Stimulated activated effector memory CD8-positive, alpha-beta T cell treated with anti-CD3 and anti-CD28 coated beads, Interleukin-12 subunit alpha, Interleukin-12 subunit beta, amount 100 ng/mL, for 72 hours (primary cell): ENCODE data around the gene XKR7.

Source experiments
- ATAC-seq: fragments of 150-1000 bp; cut with Tn5 transposase; 2 replicates; pipeline ENCODE4 v1.10.0; 2021
- DNase-seq, 2 donors: peaks; one replicate each; pipeline ENCODE4 v3.0.0; 2021 to 2022; ENCODE audit warnings: low spot score in 2 of 2
- H3K27ac Mint-ChIP-seq: one replicate; pipeline ENCODE4 v1.8.0; 2022; ENCODE audit warnings: mild to moderate bottlenecking, mixed read lengths
- H3K36me3 Mint-ChIP-seq: one replicate; pipeline ENCODE4 v1.8.0; 2022; ENCODE audit warnings: mild to moderate bottlenecking, mixed read lengths
- H3K4me1 Mint-ChIP-seq: one replicate; pipeline ENCODE4 v1.8.0; 2022; ENCODE audit warnings: mixed read lengths
- H3K4me3 Mint-ChIP-seq: one replicate; pipeline ENCODE4 v1.8.0; 2022; ENCODE audit warnings: mild to moderate bottlenecking, mixed read lengths
- H3K9me3 Mint-ChIP-seq: one replicate; pipeline ENCODE4 v1.8.0; 2022; ENCODE audit warnings: mixed read lengths

XKR7 gene

DNA sequence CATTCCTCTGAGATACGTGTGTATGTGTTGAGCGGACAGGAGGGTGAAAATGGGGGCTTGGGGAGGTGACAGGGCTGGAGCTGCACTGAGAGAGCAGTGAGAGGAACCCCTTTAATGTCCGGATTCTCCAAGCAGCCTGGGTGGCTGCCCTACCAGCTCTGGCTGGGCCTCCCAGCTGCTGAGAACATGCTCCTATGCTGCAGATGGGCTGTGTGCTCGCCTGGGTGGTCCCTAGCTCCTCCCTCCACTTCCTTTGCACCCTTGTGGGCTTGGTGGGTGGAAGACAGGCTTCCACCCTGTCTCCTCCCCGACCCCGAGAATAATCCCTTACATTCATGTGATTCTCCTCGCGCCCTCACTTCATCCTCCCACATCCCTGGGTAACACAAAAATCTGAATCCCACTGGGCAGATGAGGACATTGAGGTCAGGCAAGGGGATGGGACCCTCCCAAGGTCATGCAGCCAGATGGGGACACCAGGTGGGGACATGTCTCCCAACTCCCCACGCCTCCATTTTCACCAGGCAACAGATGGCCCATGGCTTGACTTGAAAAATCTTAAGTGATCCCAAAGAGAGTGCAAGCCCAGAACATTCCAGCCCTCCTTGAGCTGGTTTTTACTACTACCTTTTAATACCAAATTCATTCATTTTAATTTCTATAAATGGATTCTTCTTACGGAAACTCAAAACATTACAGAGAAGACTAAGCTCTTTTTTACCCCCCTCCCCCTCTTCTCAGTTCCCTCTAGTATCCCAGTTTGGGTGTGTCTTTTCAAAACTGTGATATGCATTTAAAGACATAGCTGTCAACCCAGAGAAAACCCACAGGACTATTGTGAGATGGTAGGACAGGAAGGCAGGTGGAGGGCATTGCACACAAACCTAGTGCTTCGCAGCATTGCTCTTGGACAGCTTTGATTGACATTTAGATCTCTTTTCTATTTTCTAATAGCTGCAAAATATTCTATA lies 11.1 kb upstream of the XKR7 start:
- H3K4me1 Mint-ChIP-seq, result peaks cover 5% of the 10 kb centered on the region
- no peak overlapping the region for H3K27ac Mint-ChIP-seq
- no peaks in the 10 kb centered on the region for H3K9me3 Mint-ChIP-seq
- ATAC-seq (no peak), DNase-seq (no peak)
- no peak overlapping the region for H3K4me3 Mint-ChIP-seq
- peaks cover 3% of the 10 kb centered on the region for H3K36me3 Mint-ChIP-seq

DNA sequence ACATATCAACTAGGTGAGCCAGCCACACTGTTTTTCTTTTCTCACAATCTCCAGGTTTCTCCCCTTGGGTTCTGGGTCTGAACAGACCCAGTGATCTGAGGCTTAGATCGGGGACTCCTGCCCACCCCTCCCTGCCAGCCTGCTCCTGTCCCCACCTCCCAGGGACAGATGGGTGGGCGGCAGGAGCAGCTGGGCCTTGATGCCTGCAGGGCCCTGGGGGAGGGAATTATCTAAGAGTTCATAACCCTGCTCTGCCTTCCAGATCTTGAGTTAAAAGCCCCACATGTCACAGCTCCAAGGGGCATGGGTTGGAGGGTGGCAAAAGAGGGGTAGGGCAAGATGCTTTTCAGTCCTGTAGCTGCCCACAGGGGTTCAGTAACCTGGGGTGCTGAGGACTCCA lies 5.2 kb upstream of the XKR7 start:
- no peak for DNase-seq
- Mint-ChIP-seq H3K36me3 (no peaks in the 10 kb centered on the region), H3K4me1 (peaks cover 8% of the 10 kb centered on the region), H3K4me3 (no peak overlapping the region), H3K9me3 (no peaks in the 10 kb centered on the region), H3K27ac (no peak overlapping the region)
- no peak for ATAC-seq

DNA sequence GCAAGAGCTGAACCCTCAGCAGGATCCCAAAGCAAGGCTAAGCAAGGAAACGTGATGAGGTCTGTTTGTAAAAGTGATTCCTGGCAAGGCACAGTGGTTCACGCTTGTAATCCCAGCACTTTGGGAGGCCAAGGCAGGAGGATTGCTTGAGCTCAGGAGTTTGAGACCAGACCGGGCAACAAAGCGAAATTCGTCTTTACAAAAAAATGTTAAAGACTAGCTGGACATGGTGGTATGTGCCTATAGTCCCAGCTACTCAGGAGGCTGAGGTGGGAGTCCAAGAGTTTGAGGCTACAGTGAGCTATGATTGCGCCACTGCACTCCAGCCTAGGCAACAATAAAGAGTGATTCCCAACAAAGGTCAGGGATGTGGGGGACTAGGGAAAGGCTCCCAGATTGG lies 4.1 kb upstream of the XKR7 start:
- H3K4me1 Mint-ChIP-seq, result peaks cover 14% of the 10 kb centered on the region
- no peak overlapping the region for H3K27ac Mint-ChIP-seq
- H3K9me3 Mint-ChIP-seq, result no peaks in the 10 kb centered on the region
- no peak overlapping the region for H3K4me3 Mint-ChIP-seq
- ATAC-seq (no peak), DNase-seq (no peak)
- no peaks in the 10 kb centered on the region for H3K36me3 Mint-ChIP-seq

DNA sequence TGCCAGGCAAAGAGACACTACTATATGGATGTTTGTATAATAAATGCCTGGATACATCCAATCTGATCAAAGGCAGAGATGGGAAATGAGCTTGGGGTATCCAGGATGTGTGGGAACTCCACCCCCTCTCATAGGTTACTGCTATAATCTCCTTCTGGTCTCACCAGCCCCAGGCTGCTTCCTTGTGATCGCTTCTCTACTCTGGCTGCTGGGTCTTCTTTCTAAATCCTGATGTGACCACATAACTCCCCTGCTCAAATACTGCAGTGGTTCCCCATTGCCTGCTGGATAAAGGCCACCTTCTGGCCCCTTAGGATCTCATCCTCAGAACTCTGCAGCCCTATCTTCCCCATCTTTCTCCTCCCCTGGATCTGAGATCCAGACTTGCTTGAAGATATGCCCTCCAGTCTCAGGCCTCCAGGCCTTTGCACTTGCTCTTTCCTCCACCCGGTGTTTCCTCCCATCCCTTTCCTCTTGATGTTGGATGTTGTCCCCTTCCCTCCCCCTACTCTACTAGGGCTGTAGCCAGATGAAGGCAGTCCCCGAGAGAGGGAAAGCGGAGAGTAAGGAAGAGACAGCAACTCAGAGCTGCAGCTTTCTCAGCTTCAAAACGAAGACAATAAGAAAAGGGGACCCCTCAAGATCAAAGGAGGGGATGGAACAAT lies 828 bp upstream of the XKR7 start:
- H3K27ac Mint-ChIP-seq, result no peak overlapping the region
- no peak for ATAC-seq

DNA sequence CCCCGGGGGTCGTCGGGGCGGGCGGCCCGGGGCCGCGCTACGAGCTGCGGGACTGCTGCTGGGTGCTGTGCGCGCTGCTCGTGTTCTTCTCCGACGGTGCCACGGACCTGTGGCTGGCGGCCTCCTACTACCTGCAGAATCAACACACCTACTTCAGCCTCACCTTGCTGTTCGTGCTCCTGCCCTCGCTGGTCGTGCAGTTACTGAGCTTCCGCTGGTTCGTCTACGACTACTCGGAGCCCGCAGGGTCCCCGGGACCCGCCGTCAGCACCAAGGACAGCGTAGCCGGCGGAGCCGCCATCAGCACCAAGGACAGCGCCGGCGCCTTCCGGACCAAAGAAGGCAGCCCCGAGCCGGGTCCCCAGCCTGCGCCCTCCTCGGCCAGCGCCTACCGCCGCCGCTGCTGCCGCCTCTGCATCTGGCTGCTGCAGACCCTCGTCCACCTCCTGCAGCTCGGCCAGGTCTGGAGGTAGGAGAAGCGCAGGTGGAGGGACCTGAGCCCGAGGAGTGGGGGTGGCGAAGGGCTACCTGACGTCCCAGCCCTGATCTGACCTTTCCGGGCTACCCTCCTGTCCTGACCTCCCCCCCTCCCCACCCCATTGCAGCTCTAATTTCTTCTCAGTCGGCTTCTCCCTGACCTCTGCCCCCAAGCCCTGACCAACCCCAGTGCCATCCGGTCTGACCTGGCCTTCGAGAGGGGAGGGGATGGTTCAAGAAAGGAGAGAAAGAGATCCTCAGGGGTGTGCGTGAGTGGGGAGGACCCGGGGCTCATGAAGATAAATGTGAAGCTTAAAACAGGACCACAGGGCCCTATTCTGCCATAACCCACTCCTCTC lies 558 bp downstream of the XKR7 start:
- Mint-ChIP-seq H3K9me3 (no peaks in the 10 kb centered on the region), H3K4me1 (peaks cover 14% of the 10 kb centered on the region), H3K36me3 (no peaks in the 10 kb centered on the region), H3K27ac (no peak overlapping the region), H3K4me3 (peak overlapping the region; percentile 72)
- peak; percentile 84 for ATAC-seq
- peak; percentile 85 to 92 for DNase-seq

More for the DNA sequence above, 828 bp upstream of the XKR7 start:
- Mint-ChIP-seq H3K4me3 (peak overlapping the region; percentile 72), H3K9me3 (no peaks in the 10 kb centered on the region), H3K36me3 (no peaks in the 10 kb centered on the region), H3K4me1 (peaks cover 14% of the 10 kb centered on the region)
- no peak for DNase-seq

DNA sequence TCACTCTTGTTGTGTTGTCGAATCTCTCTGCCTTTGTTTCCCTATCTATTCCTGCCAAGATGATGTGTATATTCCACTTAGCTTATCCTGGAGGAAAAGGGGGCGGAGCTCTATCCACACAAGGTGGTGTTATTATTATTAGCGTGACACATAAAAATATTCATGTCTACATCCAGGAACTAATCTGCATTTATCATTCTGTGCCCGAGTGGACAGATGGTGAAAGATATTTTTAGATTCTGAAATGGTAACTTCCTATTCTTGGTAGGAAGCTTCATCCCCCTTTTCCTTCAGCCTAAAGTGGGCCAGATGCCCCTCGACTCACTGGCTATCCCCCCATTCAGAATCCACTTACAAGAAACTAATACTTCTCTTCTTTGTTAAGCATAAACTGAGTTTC lies 2.0 kb downstream of the XKR7 start:
- H3K9me3 Mint-ChIP-seq, result no peaks in the 10 kb centered on the region
- no peaks in the 10 kb centered on the region for H3K36me3 Mint-ChIP-seq
- no peak overlapping the region for H3K4me3 Mint-ChIP-seq
- no peak for ATAC-seq
- no peak overlapping the region for H3K27ac Mint-ChIP-seq
- peaks cover 14% of the 10 kb centered on the region for H3K4me1 Mint-ChIP-seq
- no peak for DNase-seq

DNA sequence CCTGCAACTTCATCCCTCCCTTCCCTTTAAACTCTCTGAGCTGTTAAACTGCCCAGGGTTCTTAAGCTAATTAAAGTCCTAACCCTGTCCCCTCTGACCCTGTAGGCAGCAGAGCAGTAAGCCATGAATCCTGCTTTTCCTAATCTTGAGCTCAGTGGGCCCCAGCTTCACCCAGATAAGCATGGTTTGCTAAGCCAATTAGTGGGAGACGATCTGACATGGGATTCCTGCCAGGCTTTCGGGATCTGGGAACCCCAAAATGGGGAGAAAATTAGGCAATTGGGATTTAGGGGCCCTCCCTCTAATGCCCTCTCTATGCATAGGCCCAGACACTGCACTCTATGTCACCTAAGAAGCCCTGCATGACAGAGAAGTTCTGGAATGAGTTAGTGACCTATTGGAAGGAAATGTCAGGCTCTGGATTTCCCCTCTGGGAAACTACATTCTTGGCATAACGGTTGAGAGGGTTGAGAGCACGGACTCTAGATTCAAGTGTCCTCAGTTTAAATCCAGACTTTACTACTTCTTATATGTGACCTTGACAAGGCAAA lies 4.6 kb downstream of the XKR7 start:
- DNase-seq (no peak), ATAC-seq (no peak)
- no peaks in the 10 kb centered on the region for H3K36me3 Mint-ChIP-seq
- no peak overlapping the region for H3K4me3 Mint-ChIP-seq
- peaks cover 8% of the 10 kb centered on the region for H3K4me1 Mint-ChIP-seq
- H3K27ac Mint-ChIP-seq, result no peak overlapping the region
- no peaks in the 10 kb centered on the region for H3K9me3 Mint-ChIP-seq

DNA sequence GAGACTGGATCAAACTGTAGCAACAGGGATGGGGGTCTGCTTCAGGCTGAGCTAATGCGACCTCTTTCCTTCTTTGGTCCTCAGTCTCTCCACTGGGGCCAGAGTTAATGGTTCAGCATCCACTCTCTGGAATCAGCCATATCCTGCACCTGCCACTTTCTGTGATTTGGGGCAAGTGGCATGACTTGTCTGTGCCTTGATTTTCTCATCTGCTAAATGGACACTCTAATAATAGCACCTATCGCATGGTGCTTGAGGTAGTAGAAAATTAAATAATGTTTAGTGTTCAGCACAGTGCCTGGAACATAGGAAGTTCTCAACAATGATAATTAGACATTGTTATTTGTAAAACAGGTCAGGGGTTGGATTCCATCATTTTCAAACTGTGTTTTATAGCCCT lies 6.3 kb downstream of the XKR7 start:
- H3K9me3 Mint-ChIP-seq, result no peaks in the 10 kb centered on the region
- DNase-seq, result no peak
- no peak for ATAC-seq
- no peak overlapping the region for H3K4me3 Mint-ChIP-seq
- H3K27ac Mint-ChIP-seq, result no peak overlapping the region
- H3K4me1 Mint-ChIP-seq, result no peaks in the 10 kb centered on the region
- H3K36me3 Mint-ChIP-seq, result no peaks in the 10 kb centered on the region

DNA sequence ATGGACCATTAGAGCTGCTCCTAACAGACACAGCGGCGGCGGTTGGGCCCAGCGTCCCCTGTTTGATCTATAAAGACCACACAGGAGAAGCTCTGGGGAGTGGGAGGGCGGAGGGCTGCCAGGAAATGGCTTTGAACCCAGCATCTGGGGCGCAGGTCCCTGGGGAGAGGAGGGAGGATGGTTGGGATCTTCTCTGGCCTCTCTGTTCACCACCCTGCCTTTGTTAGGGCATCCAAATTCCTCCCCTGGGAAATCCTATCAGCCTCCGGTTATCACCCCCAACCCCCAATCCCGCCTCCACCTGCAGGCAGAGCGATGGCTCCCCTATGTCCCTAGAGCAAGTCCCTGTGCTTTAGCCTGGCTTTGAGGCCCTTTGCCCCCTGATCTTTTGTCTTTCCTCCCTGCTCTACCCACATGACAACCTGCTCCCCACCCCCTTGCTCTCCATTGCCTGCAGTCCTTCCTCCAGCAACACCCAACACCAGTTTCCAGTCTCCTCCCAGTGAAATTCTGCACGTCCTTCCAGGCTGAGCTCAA lies 7.1 kb downstream of the XKR7 start:
- DNase-seq (no peak), ATAC-seq (no peak)
- H3K9me3 Mint-ChIP-seq, result no peaks in the 10 kb centered on the region
- no peaks in the 10 kb centered on the region for H3K4me1 Mint-ChIP-seq
- H3K4me3 Mint-ChIP-seq, result no peak overlapping the region
- H3K27ac Mint-ChIP-seq, result no peak overlapping the region
- H3K36me3 Mint-ChIP-seq, result no peaks in the 10 kb centered on the region

DNA sequence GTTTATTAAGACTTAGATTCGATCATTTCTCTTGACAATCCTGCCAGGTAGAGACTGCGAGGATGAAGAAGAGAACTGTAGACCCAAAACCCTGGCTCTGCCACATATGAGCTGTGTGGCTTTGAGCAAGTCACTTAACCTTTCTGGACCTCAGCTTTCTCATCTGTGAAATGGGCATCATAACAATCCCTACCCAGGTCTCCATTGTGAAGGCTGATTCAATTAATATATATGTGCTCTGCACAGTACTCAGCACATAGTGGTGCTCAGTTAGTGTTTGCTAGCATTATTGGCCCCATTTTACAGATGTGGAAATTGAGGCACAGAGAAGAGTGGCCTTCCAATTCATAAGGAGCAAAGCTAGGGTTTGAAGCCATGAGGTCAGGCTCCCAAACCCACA lies 7.9 kb downstream of the XKR7 start:
- no peaks in the 10 kb centered on the region for H3K4me1 Mint-ChIP-seq
- DNase-seq (no peak), ATAC-seq (no peak)
- H3K36me3 Mint-ChIP-seq, result no peaks in the 10 kb centered on the region
- no peak overlapping the region for H3K4me3 Mint-ChIP-seq
- no peaks in the 10 kb centered on the region for H3K9me3 Mint-ChIP-seq
- H3K27ac Mint-ChIP-seq, result no peak overlapping the region

DNA sequence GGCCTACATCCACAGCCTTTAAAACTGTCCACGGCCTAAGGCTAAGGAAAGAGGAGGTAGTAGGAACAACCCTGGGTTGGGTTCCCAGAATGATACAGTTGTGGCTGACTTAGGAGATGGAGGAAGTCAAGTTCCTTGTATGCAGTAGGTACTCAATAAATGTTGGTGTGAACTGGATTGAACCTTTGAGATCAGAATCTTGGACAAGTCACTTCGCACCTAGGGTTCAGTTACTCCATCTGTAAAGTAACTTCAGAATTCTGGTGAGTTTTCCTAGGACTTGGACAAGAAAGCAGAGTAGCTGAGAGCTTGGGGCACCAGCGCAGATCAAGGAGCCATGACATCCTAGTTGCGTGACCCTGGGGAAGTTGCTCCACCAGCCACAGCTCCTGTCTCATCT lies 9.1 kb downstream of the XKR7 start:
- no peak overlapping the region for H3K4me3 Mint-ChIP-seq
- H3K4me1 Mint-ChIP-seq, result no peaks in the 10 kb centered on the region
- DNase-seq (no peak), ATAC-seq (no peak)
- no peaks in the 10 kb centered on the region for H3K9me3 Mint-ChIP-seq
- no peak overlapping the region for H3K27ac Mint-ChIP-seq
- H3K36me3 Mint-ChIP-seq, result no peaks in the 10 kb centered on the region

DNA sequence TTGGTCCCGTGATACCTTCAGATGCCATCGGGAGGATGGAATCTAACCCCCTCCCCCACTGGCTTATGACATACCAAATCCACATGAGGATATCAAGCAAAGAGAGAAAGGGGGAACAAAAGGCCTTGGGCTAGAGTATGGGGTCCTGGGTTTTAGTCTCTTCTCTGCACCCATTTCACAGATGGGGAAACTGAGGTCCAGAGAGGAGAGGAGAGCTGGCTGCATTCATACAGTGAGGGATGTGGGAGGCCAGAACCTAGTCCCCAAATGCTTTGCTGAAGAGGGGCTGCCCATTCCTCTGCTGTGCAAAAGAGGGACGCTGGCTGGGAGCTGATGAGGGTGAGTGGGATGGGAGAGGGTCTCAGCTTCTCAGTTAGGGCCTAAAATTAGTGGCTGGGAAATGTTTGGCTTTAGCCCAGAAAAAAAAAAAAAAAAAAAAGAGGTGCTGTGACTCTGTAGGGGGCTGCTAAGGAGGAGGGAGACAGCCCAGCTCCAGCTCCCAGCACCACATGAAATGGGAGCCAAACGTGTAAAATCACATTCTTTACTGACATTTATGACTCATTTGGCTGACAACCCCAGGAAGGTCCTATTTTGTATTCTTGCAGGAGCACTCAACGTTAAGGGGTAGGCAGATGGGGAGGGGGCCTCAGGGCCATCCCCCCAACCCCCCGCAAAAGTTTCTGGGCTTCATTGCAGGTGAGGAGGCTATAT lies 11.9 kb downstream of the XKR7 start:
- Mint-ChIP-seq H3K9me3 (no peaks in the 10 kb centered on the region), H3K36me3 (no peaks in the 10 kb centered on the region), H3K27ac (no peak overlapping the region), H3K4me3 (no peak overlapping the region), H3K4me1 (no peaks in the 10 kb centered on the region)
- no peak for ATAC-seq
- no peak for DNase-seq

DNA sequence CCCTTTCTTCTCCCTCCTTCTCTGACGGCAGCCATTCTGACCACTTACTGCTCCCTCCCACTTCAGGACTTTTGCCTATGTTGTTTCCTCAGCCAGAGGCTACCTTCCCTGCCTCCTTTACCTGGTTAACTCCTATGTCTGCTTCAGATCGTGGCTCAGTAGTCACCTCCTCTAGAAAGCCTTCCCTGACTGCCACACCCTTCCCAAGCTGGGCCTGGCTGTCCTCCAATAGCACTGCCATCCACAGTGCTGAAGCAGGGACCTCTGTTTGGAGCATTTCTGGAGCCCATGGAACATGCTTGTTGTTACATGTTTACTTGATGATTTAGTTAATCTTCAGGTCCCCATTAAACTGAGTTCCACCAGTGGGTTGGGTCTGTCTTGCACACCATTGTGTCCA lies 13.8 kb downstream of the XKR7 start:
- no peaks in the 10 kb centered on the region for H3K4me1 Mint-ChIP-seq
- H3K9me3 Mint-ChIP-seq, result no peaks in the 10 kb centered on the region
- no peak overlapping the region for H3K27ac Mint-ChIP-seq
- DNase-seq, result no peak
- H3K4me3 Mint-ChIP-seq, result no peak overlapping the region
- no peak for ATAC-seq
- no peaks in the 10 kb centered on the region for H3K36me3 Mint-ChIP-seq

DNA sequence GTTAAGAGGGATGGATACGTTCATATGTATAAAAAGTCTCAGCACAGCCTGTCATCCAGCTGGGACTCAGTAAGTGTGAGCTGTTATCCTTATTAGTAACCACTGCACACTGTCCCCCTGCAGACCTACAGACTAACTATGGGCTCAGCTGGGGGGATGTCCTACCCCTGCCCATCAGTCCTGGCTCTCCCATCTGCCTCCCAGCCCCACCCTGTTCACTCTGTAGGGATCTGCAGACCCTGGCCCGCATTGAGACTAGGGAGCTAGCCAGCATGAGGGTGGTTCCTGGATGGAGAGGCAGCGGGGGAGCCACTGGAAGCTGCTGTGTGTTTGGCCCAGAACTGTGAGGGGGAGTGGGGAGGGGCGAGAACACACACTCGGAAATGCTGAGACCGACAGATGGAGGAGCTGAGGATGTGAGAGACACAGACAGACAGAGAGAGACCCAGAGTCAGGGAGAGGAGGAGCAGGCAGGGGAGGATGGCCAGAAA lies 17.1 kb downstream of the XKR7 start:
- Mint-ChIP-seq H3K4me3 (no peak overlapping the region), H3K4me1 (peaks cover 7% of the 10 kb centered on the region), H3K36me3 (no peaks in the 10 kb centered on the region), H3K9me3 (no peaks in the 10 kb centered on the region), H3K27ac (no peak overlapping the region)
- ATAC-seq, result no peak
- no peak for DNase-seq
